CD1c-positive myeloid dendritic cell (primary cell): ENCODE results near the gene IER2.
A peak's percentile ranks its signal among the peaks of the same experiment; 100 is the strongest.

Source experiments
- DNase-seq: peaks from one replicate; pipeline ENCODE4 v3.0.0-alpha.2; 2016; ENCODE audit errors: extremely low spot score

The IER2 gene, protein sequence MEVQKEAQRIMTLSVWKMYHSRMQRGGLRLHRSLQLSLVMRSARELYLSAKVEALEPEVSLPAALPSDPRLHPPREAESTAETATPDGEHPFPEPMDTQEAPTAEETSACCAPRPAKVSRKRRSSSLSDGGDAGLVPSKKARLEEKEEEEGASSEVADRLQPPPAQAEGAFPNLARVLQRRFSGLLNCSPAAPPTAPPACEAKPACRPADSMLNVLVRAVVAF

DNA sequence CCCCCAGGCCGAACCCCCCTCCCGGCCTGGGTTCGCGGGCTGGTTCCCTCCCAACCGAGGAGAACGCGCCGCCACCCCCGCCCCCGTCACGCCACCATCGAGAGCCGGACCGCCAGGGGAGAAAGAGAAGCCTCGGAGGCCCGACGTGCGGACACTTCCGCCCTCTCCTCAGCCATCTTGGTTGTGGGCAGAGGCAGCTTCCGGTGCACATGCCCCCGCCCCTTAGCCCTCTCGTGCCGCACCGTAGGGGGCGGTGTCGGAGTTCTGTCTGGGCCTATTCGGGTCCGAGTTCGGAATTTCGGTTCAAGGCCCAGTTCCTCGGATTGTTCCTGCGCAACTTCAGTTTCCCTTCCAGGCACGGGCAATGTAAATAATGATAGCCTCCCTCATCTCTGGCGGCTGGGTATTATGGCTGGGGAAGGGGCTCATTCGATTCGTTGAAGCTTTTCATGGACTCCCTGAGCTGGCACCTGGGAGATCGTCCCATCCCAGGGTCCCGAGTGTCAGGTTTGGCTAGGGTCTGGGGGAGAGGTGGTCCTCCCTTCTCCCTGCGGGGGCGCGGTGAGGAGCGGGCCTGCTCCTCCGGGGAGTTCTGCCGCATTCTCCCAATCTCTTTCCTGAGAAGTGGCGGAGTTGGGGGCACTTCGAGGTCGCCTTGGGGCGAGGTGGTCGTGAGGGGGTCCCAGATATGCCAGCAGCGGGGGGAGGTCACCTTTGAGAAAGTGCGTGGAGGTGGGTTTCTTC, at the start of gene IER2, which contains the start of gene STX10:
Gene IER2, plus strand, starts transcription at position 225 of the 744 bp plus-strand sequence. CDS start 2,776 bp downstream, outside the sequence.
Gene STX10, minus strand, starts transcription at position 189 of the 744 bp plus-strand sequence. CDS start 202 bp downstream, outside the sequence.
- peak; percentile 97 for DNase-seq

DNA sequence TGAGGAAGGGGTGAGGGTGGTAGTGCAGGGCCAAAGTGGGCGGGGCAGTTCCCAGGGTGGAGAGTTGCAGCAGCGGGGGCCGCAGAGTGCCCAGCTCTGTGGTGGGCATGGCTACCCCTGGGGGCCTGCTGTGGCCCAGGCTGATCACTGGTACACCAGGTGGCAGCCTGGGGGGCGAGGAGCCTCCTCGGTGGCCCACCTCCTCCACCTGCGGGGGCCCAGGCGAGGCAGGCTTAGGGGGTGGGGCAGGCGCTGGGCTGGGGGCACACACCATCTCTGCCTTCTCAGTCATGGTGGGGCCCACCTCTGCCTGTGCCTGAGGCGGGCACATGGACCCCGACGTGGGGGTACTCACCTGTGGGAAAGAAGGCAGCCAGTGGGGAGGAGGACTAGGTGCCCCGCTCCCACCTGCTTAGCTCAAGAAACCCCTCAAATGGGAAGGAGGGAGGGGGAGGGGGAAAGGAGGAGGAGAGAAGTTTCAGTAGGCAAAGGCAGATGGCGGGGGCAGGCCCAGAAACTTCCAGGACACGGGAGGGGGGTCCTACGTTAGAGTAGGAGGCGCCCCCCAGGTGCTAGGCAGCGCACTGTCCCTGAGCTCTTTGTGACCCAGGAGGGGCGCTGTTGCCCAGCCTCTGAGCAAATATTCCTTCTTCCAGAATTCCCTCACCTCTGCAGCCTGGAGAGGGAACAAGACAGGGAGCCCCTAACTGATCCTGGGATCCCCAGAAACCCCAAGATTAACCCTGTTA, 49.2 kb upstream of the IER2 start:
- DNase-seq: no peak

DNA sequence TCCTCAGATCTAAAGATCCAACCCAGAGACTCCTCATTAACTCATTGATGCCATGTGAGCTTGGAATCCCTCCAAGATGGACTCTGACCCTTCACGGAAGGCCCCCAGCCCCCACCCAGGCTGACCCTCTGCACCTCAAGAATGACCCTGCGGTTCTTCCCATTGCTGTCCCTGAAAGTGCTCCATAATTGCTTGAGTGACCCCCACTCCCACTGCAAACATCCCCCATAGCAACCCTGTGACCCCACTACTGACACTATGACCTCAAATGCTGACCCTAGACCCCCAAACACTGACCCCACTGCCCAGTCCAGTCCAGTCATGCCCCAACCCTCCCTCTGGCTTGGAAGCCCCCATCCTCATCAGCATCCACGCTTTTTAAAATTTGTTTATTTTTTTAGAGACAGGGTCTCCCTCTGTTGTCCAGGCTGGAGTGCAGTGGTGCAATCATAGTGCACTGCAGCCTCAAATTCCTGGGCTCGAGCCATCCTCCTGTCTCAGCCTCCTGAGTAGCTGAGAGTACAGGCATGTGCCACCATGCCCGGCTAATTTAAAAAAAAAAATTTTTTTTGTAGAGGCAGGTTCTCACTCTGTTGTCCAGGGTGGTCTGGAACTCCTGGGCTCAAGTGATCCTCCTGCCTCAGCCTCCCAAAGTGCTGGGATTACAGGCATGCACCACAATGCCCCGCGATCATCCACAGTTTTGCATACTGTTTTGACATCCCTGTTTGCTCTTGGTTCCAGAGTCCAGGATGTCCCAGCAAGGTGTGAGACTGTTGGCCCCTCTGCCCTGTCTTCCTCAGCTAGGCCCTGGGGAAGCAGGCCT, 48.4 kb upstream of the IER2 start:
- no peak for DNase-seq

DNA sequence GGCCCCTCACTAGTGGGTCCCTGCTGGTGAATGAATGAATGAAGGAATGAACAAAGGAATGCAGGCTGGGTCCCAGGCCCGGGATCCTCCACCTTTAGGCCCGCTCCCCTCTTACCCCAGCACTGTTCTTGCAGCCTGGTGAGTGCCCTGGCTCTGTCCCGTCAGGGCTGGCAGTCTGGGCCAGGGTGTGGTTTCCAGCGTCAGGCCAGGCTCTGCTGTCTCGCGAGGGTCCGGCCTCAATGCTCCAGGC, 47.9 kb upstream of the IER2 start:
- no peak for DNase-seq

DNA sequence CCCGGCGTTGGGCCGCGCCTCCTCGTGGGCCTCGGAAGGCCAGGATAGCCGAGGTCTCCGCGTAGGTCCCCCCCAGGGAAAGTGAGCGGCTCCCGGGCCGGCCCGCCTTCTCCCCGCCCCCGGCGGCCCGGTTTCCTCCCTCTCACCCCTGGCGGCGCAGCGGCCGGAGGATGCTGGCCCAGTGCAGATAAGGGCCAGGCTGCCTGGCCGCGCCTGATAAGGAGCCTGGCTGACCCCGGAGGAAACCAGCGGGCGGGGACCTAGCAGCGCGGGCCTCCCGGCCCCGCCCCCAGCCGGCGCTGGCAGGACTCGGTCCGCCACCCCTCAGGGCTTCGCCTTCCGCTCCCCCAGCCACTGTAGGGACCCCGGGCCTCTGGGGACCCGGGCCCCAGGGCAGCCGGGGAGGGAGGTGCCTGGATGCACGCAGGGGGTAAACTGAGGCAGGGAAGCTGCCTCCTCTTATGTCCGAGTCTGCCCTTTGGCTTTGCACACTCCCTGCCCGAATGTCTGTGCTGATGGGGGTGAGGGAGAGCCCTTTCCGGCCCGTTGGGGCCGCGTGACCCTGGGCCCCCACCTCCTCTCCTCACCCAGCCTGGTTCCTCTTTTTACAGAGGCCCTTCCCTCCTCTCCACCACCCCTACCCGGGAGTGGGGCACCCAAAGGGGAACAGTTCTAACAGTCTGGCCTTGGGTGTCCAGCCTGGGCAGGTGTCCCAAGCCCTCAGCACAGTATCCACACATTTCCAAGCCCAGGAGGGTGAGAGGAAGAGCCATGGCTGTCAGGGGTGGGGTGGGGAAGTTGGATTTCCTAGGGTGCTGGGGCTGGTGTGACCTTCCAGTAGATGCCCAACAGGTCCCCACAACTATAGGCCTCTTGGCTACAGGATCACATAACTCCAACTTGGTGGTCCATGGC, 47.3 kb upstream of the IER2 start, which contains the start of gene LYL1:
Gene LYL1, minus strand, starts transcription at position 193 of the 915 bp plus-strand sequence. CDS start 1,687 bp downstream, outside the sequence.
- DNase-seq: peak; percentile 92

DNA sequence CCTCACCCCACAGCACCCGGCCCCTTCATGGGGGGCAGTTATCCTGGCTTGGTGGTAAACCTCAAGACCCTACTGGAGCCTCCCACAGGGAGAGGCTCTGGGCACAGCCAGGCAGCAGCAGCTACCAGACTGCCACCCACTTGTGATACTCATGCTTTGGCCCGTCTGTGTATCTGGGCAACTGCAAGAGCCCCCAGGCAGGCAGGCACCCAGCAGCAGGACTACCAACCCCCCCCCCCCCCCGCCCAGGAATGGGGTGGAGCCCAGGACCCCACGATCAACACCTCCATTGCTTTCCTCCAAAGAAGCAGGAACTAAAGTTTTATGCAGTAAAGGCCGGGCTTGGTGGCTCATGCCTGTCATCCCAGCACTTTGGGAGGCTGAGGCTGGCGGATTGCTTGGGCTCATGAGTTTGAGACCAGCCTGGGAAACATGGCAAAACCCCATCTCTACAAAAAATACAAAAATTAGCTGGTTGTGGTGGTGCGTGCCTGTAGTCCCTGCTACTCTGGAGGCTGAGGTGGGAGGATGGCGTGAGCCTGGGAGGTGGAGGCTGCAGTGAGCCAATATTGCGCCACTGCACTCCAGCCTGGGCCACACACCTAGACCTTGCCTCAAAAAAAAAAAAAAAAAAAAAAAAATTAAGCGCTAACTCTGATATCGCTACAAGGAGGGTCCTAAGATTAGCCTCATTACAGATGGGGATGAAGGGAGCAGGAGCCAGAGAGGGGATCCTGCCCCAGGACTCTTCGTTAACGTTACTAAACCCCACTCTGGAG, 46.4 kb upstream of the IER2 start:
- no peak for DNase-seq

DNA sequence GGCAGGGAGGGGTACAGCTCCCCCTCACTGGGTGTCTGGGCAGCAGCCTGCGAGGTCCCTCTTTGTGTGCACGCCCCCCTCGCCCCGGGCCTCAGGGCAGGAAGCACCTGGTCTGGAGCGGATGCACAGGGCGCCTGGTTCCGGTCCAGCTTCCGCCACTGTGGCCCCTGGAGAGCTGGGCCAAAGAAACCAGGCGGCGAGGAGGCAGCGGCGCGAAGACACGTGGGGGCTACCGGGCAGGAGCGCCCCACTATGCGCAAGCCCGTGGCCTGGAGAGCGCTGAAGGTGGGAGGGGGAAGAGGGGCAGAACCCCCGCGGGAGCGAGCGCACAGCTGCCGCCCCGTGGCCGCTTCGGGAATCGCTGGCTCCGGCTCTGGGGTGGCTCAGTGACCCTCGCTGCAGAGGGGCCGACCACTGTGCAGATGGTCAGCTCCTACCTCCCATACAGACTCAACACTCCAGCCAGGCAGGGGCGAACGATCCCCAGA, 45.8 kb upstream of the IER2 start:
- DNase-seq: peak; percentile 63

DNA sequence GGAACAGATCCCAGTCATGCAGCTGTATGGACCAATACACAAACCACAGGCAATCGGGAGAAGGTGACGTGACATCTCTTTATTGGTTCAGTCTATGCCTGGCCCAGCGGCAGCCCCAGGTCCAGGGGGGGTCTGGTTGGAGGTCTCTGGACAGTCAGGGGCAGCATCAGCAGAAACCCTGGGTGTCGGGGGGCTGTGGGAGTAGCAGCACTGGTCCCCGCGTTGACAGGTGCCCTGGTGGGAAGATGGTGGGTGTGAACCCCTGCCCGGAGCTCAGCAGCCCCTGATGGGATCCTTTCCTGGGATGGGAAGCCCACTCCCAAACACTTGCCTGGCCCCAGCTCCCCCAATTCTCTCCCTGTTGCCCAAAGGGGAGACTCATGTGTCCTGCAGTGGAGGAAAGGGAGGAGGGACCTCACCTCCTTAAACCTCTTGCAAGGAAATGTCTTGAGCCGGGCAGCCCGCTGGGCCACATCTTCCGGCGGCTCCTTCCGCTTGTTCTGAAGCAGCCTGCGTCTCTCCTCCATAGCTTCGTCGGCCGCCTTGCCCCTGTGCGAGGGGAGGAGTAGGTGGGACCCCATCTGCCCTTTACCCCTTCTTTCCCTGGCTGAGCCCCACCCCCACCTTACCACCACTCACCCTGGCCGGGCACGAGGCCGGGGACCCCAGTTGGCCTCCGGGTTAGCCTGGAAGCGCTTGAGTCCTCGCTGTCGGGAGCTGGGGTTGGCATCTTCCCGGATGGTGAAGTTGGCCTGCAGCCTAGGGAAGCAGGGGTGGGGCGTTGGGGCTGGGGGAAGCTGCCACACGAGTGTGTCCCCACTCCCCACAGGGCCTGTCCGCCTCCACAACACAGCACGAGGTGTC, 45.1 kb upstream of the IER2 start:
- DNase-seq: no peak

DNA sequence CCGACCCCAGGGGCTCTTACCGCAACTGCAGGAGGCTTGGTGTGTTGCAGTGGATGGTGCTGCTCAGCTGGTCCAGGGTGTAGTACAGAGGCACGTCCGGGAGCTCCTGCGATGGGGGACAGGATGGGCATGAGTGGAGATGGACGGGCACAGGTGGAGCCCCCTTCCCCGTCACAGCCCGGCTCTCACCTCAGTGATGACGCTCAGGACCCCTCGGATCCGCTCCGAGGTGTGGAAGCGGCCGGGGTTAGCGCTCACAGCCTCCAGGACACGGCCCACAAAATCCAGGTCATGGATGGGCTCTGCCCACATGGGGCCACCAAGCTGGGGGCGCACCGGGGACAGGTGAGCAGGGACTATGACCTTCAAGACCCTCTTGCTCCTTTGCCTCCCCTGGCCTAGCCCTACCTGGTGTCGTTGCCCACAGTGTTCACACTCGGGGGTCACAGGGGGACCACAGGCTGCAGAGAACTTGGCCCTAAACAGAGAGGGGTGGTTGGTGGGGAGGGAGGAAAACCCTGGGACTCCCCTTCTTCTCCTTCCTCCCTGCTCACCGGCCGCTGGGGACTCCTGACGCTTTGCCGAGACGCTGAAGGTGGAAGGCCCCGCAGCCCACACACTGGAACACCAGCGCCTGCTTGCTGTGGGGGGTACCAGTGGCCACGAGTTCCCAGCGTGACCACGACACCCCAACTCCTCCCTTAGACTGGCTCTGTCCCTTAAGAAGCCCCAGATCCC, 40.7 kb upstream of the IER2 start:
- no peak for DNase-seq

DNA sequence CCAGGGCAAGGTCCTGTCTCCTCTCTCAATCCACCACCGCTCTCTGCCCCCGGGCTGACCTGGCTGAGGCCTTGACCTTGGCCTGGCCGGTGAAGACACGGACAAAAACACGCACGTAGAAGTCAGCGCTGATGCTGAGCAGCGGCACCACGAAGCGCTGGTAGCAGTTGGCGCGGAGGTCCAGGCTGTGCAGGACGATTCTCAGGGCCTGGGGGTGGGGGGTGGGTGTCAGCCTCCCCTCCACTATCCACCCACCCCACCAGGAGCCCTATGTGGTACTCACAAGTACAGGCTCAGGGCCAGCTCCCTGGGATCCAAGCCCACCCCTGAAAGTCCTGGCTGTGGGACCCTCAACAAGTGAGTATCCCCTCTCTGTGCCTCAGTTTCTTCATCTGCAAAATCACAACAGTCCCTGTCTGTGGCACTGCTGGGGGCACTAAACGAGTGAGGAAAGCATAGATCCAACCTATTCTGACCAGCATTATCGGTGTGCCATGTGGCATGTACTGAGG, 40.1 kb upstream of the IER2 start:
- DNase-seq: no peak

DNA sequence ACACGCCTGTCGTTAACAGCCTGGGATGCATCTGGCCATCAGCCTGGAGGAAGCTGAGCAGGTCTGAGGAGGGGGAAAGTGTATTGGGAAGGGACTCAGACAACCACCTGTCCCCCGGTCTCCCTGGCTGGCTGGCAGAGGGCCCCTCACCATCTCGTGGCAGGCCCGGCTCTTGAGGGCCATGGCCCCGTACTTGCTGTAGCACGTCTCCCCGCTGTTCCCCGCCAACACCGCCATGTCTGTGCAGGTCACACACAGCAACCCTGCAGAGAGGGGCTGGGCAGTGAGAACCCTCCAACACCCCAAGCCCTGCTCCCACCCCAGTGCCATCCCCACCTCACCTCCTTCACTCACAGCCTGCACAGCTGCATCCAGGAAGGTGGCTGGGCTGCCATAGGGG, 37.7 kb upstream of the IER2 start:
- DNase-seq: no peak

DNA sequence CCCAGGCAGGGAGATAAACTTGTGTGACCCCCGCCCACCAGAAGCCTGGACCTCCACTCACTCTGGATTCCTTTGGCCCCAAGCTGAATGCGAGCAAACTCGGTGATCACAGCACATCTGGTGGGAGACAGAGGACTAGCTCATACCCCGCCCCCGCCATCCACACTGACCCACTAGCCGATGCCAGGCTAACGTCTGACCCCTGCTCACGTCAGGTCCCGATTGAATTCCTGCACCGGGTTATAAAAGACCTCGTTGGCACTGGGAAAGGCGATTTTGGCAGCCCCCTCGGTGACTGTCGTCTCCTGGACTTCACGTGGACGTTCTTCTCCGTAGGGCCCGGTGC, 34.3 kb upstream of the IER2 start:
- no peak for DNase-seq

DNA sequence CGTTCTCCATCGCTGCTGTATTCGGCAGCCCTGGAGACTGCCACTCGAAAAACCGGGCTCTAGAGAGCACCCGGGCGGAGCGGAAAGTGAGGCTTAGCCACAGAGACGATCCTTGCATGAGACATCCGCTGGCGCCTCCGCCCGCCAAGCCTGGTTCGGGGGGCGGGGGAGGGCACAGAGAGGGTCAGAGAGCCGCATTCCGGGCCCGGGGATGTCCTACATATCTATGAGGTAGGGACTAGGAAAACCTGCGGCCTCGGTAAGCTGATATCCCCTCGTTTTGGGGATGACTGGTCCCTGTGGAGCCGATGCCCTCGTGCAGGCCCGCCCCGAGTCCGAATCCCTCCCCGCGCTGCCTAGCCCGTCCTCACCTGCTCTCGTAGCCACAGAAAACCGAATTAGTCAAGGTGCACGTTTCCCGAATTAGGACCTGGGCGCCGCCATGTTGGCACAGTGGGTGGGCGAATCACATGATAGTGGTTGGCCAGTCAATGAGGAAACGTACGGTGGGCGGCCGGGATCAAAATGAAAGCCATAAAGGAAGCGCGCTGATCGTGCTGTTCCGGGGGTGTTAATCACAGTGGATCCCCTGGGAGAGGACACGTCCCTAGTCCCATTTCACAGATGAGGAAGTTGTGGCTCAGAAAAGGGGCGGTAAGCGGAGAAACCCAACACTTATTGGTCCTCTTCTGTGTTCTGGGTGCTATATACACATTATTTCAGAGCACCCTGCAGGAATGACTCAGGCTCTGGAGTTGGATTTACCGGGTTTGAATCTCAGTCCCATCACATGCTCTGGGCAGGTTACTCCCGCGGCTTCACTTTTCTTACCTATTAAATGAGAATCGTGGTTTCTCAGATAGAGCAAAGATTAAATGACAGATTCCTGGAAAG, 33.7 kb upstream of the IER2 start, which contains the start of gene TRMT1:
Gene TRMT1, minus strand, starts transcription at position 459 of the 894 bp plus-strand sequence. Its CDS starts 341 bp downstream, at position 118.
- peak; percentile 95 for DNase-seq

DNA sequence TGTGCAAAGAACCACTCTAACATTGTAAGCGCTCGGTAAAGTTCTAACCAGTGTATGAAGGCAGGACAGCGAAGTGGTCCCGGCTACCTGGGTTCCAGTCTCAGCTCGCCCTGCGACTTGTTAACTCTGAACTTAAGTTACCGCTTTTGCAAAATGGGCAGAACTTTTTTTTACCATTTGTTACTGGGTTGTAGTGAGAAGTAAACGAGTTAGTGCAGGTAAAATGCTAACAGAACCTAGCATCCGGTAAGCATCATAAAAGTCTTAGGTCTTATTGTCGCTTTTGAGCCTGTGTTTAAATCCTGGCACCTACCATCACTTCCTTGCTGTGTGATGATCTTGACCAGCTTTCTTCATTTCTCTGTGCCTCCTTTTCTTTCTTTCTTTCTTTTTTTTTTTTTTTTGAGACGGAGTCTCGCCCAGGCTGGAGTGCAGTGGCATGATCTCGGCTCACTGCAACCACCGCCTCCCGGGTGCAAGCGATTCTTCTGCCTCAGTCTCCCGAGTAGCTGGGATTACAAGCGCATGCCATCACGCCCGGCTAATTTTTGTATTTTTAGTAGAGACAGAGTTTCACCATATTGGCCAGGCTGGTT, 32.9 kb upstream of the IER2 start:
- no peak for DNase-seq

DNA sequence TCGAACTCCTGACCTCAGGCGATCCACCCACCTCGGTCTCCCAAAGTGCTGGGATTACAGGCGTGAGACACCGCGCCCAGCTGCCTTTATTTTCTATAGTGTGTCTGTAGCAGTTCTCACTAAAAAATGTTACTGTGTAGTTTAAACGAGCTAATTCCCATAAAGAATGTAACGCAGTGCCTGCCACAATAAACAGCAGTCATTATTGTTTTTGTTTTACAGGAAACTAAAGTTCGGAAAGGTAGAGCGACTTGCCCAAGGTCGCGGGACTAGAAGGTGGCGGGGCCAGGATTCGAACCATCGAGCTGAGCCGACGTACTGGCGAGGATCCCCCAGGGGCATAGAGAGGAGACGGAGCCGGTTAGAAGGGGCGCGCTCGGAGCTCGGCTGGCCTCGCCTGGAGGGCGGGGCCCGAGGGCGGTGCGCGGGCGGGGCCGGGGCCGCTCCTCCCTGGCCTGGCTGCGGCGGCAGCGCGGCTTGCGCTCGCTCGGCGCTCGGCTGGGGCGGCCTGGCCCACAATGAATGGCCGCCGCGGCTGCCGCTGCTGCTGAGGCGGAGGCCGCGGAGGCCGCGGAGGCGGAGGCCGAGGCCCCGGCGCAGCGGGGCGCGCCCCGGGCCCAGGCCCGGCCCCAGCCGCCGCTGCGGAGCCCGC, 32.3 kb upstream of the IER2 start, which contains the start of gene NACC1:
Gene NACC1, plus strand, starts transcription at position 493 of the 652 bp plus-strand sequence. CDS start 16,944 bp downstream, outside the sequence.
- peak; percentile 94 for DNase-seq
